GM19035 (cell line): ENCODE results near the gene TNPO2.
A peak's percentile ranks its signal among the peaks of the same experiment; 100 is the strongest.
"Not testable (repeated sequence)": the region's sequence is repeated elsewhere in the genome, so short reads cannot be mapped to it uniquely, and the experiment has no call there.

Experiments
- ATAC-seq: cut with Tn5 transposase; IDR thresholded peaks from one replicate; pipeline ENCODE4 v1.9.1; 2021; ENCODE audit not compliant: unreplicated experiment

TNPO2 gene

GRCh38 chr19:12737835-12738351 is 14.2 kb upstream of the TNPO2 start:
- ATAC-seq: no peak

GRCh38 chr19:12736995-12737834 is 13.5 kb upstream of the TNPO2 start, which contains the start of gene GET3:
Gene GET3, plus strand, starts transcription at chr19:12737497. Its CDS starts 9 bp downstream, at chr19:12737506.
- peak; percentile 70 for ATAC-seq

GRCh38 chr19:12733369-12734214 is 9.9 kb upstream of the TNPO2 start:
- ATAC-seq: no peak

GRCh38 chr19:12731337-12731736 is 7.6 kb upstream of the TNPO2 start:
- no peak for ATAC-seq

- no peak for ATAC-seq
Observed at GRCh38 chr19:12730064-12730463, 6.3 kb upstream of the TNPO2 start.

GRCh38 chr19:12727745-12728433 is 4.2 kb upstream of the TNPO2 start:
- ATAC-seq: no peak

GRCh38 chr19:12726988-12727316 is 3.2 kb upstream of the TNPO2 start:
- no peak for ATAC-seq

- ATAC-seq: not testable (repeated sequence)
Observed at GRCh38 chr19:12725612-12726011, 1.9 kb upstream of the TNPO2 start.

GRCh38 chr19:12723381-12723640 is 421 bp downstream of the TNPO2 start:
- no peak for ATAC-seq

GRCh38 chr19:12722566-12723380 is 959 bp downstream of the TNPO2 start:
- ATAC-seq: peak; percentile 83

GRCh38 chr19:12721656-12722565 is 1.8 kb downstream of the TNPO2 start:
- ATAC-seq: peak; percentile 30

- ATAC-seq: no peak
Observed at GRCh38 chr19:12720851-12721655, 2.7 kb downstream of the TNPO2 start.

- ATAC-seq: no peak
Observed at GRCh38 chr19:12720296-12720695, 3.4 kb downstream of the TNPO2 start.

- ATAC-seq: no peak
Observed at GRCh38 chr19:12715929-12716328, 7.8 kb downstream of the TNPO2 start.

- no peak for ATAC-seq
Observed at GRCh38 chr19:12715102-12715501, 8.6 kb downstream of the TNPO2 start.

GRCh38 chr19:12713304-12713703 is 10.4 kb downstream of the TNPO2 start:
- not testable (repeated sequence) for ATAC-seq

- ATAC-seq: not testable (repeated sequence)
Observed at GRCh38 chr19:12712077-12712476, 11.7 kb downstream of the TNPO2 start.

GRCh38 chr19:12711187-12711586 is 12.5 kb downstream of the TNPO2 start:
- no peak for ATAC-seq

- no peak for ATAC-seq
Observed at GRCh38 chr19:12708641-12709040, 15.1 kb downstream of the TNPO2 start.
